ENCODE measurements around the gene POLR2A. TPM values are rescaled to one million over a fixed set of nuclear protein-coding genes. Genes with fewer than 3 reads are reported as not detected.

POLR2A gene
- total RNA-seq, 1 experiment from 2014 or later = 47.1 TPM

DNA sequence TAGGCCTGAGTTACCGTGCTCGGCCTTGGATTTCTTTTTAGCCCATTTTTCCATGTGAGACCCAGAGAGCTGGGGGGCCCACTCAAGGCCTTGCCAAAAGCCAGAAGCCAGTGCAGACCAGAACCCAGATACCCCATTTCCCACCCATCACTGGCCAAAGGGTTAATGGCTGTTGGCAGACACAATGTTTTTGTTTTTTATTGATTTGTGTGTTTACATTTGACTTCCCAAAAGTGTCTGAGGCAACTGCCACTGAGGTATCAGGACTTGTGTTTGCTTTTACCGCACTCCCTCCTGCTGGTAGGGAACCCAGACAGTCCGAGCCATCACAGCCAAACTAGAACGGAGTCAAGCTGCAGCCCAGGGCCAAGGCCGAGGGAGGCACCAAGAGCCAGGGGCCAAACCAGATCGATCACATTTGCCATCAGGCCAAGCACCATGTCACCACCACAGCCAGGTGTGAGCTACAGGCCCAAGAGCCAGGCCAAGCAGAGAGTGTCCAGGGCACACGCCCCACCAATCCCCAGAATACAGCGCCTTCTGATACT, 57.0 kb downstream of the POLR2A start:
- Histone ChIP-seq H3K4me1 (ENCODE audit: insufficient read depth, low read length) (no peaks in the 10 kb centered on the region), H3K9ac (ENCODE audit: low read length) (no peak overlapping the region), H3K9me3 (ENCODE audit: low read length) (no peaks in the 10 kb centered on the region), H3F3A (ENCODE audit: low read length, unreplicated experiment) (no peaks in the 10 kb centered on the region), H3K27ac (ENCODE audit: low read length) (no peak overlapping the region), H3K36me3 (ENCODE audit: low read depth, low read length) (no peaks in the 10 kb centered on the region), H3K79me2 (ENCODE audit: low read length) (no peaks in the 10 kb centered on the region), H3K27me3 (ENCODE audit: low read length) (no peaks in the 10 kb centered on the region), H2AFZ (ENCODE audit: low read length) (no peak overlapping the region), H3K4me2 (ENCODE audit: low read length) (no peak overlapping the region), H3K4me3 (ENCODE audit: low read length) (no peak overlapping the region), H4K20me1 (ENCODE audit: low read length) (no peaks in the 10 kb centered on the region), H3K9me2 (replicated peaks; ENCODE audit: low read length) (no peaks in the 10 kb centered on the region)
- ChIA-PET CTCF (no interaction called here), POLR2A (ENCODE audit: unreplicated experiment) (no interaction called here)
- ATAC-seq = no peak
- no peak for DNase-seq
- BruUV-seq (replicated peaks) = no TSS peak
- TF ChIP-seq, protein P1, sequence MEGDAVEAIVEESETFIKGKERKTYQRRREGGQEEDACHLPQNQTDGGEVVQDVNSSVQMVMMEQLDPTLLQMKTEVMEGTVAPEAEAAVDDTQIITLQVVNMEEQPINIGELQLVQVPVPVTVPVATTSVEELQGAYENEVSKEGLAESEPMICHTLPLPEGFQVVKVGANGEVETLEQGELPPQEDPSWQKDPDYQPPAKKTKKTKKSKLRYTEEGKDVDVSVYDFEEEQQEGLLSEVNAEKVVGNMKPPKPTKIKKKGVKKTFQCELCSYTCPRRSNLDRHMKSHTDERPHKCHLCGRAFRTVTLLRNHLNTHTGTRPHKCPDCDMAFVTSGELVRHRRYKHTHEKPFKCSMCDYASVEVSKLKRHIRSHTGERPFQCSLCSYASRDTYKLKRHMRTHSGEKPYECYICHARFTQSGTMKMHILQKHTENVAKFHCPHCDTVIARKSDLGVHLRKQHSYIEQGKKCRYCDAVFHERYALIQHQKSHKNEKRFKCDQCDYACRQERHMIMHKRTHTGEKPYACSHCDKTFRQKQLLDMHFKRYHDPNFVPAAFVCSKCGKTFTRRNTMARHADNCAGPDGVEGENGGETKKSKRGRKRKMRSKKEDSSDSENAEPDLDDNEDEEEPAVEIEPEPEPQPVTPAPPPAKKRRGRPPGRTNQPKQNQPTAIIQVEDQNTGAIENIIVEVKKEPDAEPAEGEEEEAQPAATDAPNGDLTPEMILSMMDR (conservative IDR thresholded peaks at IDR 0.05; ENCODE audit: low read depth, low read length) = no peak
- TF ChIP-seq EZH2phosphoT487 (IDR thresholded peaks at IDR 0.05; ENCODE audit: borderline replicate concordance, low read length) = no peak
- TF ChIP-seq EZH2 (IDR thresholded peaks at IDR 0.05; ENCODE audit: low read length, unreplicated experiment) = no peak
- intact Hi-C loops (cut with micrococcal nuclease) = no loop called here

DNA sequence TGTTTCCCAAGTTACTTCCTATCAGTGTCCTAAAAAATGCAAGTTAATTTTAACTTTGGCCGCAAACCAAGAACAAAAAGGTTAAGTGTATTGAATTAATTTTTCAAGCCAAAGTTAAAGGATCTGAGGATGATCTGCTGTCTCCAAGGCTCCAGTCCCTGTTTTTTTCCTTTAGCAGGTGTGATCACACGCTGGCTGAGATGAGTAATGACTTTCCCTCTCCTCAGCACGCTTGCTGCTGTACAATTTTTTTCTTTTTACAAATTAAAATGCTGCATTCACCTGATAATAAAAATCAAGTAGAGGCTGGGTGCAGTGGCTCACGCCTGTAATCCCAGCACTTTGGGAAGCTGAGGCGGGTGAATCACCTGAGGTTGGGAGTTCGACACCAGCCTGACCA, 60.7 kb downstream of the POLR2A start:
- ATAC-seq = no peak
- no peaks in the 10 kb centered on the region for H3K36me3 ChIP-seq (ENCODE audit: low read depth, low read length)
- no peaks in the 10 kb centered on the region for H4K20me1 ChIP-seq (ENCODE audit: low read length)
- H3K27ac ChIP-seq (ENCODE audit: low read length) = no peak overlapping the region
- ChIA-PET CTCF (no interaction called here), POLR2A (ENCODE audit: unreplicated experiment) (no interaction called here)
- no peaks in the 10 kb centered on the region for H3K27me3 ChIP-seq (ENCODE audit: low read length)
- no peak overlapping the region for H3K4me3 ChIP-seq (ENCODE audit: low read length)
- H3K4me2 ChIP-seq (ENCODE audit: low read length) = no peak overlapping the region
- H3K9me2 ChIP-seq (replicated peaks; ENCODE audit: low read length) = no peaks in the 10 kb centered on the region
- no peaks in the 10 kb centered on the region for H3F3A ChIP-seq (ENCODE audit: low read length, unreplicated experiment)
- no peak overlapping the region for H3K9ac ChIP-seq (ENCODE audit: low read length)
- H3K9me3 ChIP-seq (ENCODE audit: low read length) = no peaks in the 10 kb centered on the region
- BruUV-seq (replicated peaks) = no TSS peak
- H2AFZ ChIP-seq (ENCODE audit: low read length) = no peak overlapping the region
- no peak for DNase-seq
- peaks cover 9% of the 10 kb centered on the region; the same call in 1 of the 2 replicates for H3K4me1 ChIP-seq (ENCODE audit: insufficient read depth, low read length)
- TF ChIP-seq, protein P1 (conservative IDR thresholded peaks at IDR 0.05; ENCODE audit: low read depth, low read length) = no peak
- TF ChIP-seq EZH2 (IDR thresholded peaks at IDR 0.05; ENCODE audit: low read length, unreplicated experiment) (no peak), EZH2phosphoT487 (IDR thresholded peaks at IDR 0.05; ENCODE audit: borderline replicate concordance, low read length) (no peak)
- intact Hi-C loops (cut with micrococcal nuclease) = no loop called here
- no peaks in the 10 kb centered on the region for H3K79me2 ChIP-seq (ENCODE audit: low read length)

DNA sequence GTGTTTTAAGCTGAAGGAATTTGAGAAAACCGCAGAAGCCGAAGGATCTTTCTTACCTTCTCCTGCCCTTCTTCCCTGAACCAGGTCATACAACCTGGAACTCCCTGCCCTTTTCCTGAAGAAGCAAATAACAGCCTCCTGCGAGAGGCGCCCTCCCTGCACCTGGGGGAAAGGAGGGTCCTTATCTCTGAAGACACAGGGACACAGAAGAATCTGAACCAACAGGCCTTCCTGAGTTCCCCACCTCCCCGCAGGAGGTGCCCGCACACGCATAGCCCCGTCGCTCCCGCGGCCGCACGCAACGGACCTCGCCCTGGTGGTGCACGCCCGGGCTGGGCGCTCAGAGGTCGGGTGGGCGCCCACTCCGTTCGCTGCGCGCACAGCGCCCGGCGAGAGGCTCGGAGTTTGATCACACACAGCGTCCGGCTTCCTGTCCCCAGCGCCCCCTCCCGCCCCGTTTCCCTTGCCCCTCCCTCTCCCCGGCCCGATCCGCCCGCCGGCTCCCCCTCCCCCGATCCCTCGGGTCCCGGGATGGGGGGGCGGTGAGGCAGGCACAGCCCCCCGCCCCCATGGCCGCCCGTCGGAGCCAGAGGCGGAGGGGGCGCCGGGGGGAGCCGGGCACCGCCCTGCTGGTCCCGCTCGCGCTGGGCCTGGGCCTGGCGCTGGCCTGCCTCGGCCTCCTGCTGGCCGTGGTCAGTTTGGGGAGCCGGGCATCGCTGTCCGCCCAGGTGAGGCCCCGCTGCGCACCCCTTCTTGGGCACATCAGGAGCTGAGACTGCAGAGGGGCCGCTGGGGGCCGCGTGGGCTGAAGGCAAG, 64.6 kb downstream of the POLR2A start, which contains the start of gene TNFSF12:
Gene TNFSF12 (plus strand): TSS at position 474 of the 816 bp plus-strand sequence. CDS start 96 bp downstream, at position 570.
- H2AFZ ChIP-seq (ENCODE audit: low read length) = peak within 1 kb of the TSS; percentile 90
- ATAC-seq (peak; percentile 81), DNase-seq (peak; percentile 31)
- H3K4me2 ChIP-seq (ENCODE audit: low read length) = peak within 1 kb of the TSS; percentile 98
- CTCF ChIA-PET = no interaction called here
- intact Hi-C loops (cut with micrococcal nuclease) = no loop called here
- H3K27ac ChIP-seq (ENCODE audit: low read length) = no peak within 1 kb of the TSS
- TF ChIP-seq, protein P1 (conservative IDR thresholded peaks at IDR 0.05; ENCODE audit: low read depth, low read length) = no peak
- no peak for TF ChIP-seq EZH2phosphoT487 (IDR thresholded peaks at IDR 0.05; ENCODE audit: borderline replicate concordance, low read length)
- no peak for TF ChIP-seq EZH2 (IDR thresholded peaks at IDR 0.05; ENCODE audit: low read length, unreplicated experiment)
- POLR2A ChIA-PET (ENCODE audit: unreplicated experiment) = no interaction called here
- no peaks in the 10 kb centered on the region for H3K79me2 ChIP-seq (ENCODE audit: low read length)
- H4K20me1 ChIP-seq (ENCODE audit: low read length) = no peaks in the 10 kb centered on the region
- no peaks in the 10 kb centered on the region for H3K27me3 ChIP-seq (ENCODE audit: low read length)
- H3K4me3 ChIP-seq (ENCODE audit: low read length) = peak within 1 kb of the TSS; percentile 87
- no peaks in the 10 kb centered on the region for H3F3A ChIP-seq (ENCODE audit: low read length, unreplicated experiment)
- H3K4me1 ChIP-seq (ENCODE audit: insufficient read depth, low read length) = peaks cover 9% of the 10 kb centered on the region; the same call in 1 of the 2 replicates
- H3K9me2 ChIP-seq (replicated peaks; ENCODE audit: low read length) = no peaks in the 10 kb centered on the region
- BruUV-seq (replicated peaks) = no TSS peak
- H3K9ac ChIP-seq (ENCODE audit: low read length) = peak within 1 kb of the TSS; percentile 63
- no peaks in the 10 kb centered on the region for H3K9me3 ChIP-seq (ENCODE audit: low read length)
- H3K36me3 ChIP-seq (ENCODE audit: low read depth, low read length) = no peaks in the 10 kb centered on the region
